Esophagus muscularis mucosa (tissue), 4 donors: ENCODE measurements around the gene FKBP10. TPM values are rescaled to one million over a fixed set of nuclear protein-coding genes. Genes with fewer than 3 reads are reported as not detected.

Source experiments
- DNase-seq: peaks from one replicate; pipeline ENCODE4 v3.0.0-alpha.2; 2017; ENCODE audit errors: extremely low spot score
- H3K27ac ChIP-seq, 4 donors: fragments of 200-600 bp; sonication (generic); replicated peaks in 1 of 4; 1 replicate in 3 of 4; 2 replicates in 1 of 4; pipeline ENCODE4 v1.5.1; 2016 to 2019; ENCODE audit warnings: mild to moderate bottlenecking in 1 of 4
- H3K27me3 ChIP-seq, 4 donors: fragments of 200-600 bp; sonication (generic); one replicate each; pipeline versions ENCODE4 v1.5.1 to v1.6.0; 2016 to 2019
- H3K36me3 ChIP-seq, 4 donors: fragments of 200-600 bp; sonication (generic); one replicate each; pipeline ENCODE4 v1.5.1; 2016 to 2019
- H3K4me1 ChIP-seq, 4 donors: fragments of 200-600 bp; sonication (generic); one replicate each; pipeline ENCODE4 v1.5.1; 2016 to 2019
- H3K4me3 ChIP-seq, 4 donors: fragments of 200-600 bp; sonication (generic); 1 replicate in 2 of 4; 2 replicates in 2 of 4; pipeline ENCODE4 v1.5.1; 2016 to 2019; ENCODE audit warnings: mild to moderate bottlenecking in 4 of 4, moderate library complexity in 1 of 4
- H3K9me3 ChIP-seq, 4 donors: fragments of 200-600 bp; sonication (generic); 1 replicate in 3 of 4; 2 replicates in 1 of 4; pipeline ENCODE4 v1.5.1; 2016 to 2019
- CTCF ChIP-seq, 3 experiments: fragments of 200-600 bp in 2 of 3; fragments of 450-650 bp in 1 of 3; sonication (generic) in 2 of 3; IDR thresholded peaks; one replicate each; pipeline ENCODE4 v1.5.1; 2017 to 2019; ENCODE audit warnings: antibody characterized with exemption in 3 of 3, mild to moderate bottlenecking in 2 of 3, moderate library complexity in 1 of 3
- EP300 ChIP-seq: sonication (generic); formaldehyde crosslinking; IDR thresholded peaks from one replicate; pipeline ENCODE4 v1.6.1; 2017; ENCODE audit warnings: antibody characterized with exemption
- POLR2A ChIP-seq: fragments of 450-650 bp; IDR thresholded peaks from one replicate; pipeline ENCODE4 v1.6.1; 2017; ENCODE audit warnings: antibody characterized with exemption, moderate library complexity, mild to moderate bottlenecking, low read depth
- POLR2AphosphoS5 ChIP-seq, 2 donors: sonication (generic); formaldehyde crosslinking; IDR thresholded peaks; one replicate each; pipeline ENCODE4 v1.6.1; 2017; ENCODE audit warnings: antibody characterized with exemption in 2 of 2
- WGBS: methylation state at CpG from one replicate; pipeline ENCODE4 v1.1.5; 2018; 5-methylcytosine and 5-hydroxymethylcytosine counted together
- intact Hi-C: fragments of 100-400 bp; cut with DNase I; formaldehyde crosslinking; loops from one replicate; pipeline ENCODE4 v1.15.1; 2023
- total RNA-seq, 4 donors: library from RNA; depleted of rRNA; stranded (reverse); fragments of >200 nt; gene quantifications; one replicate each; pipeline versions ENCODE4 v1.1.0 to v1.2.1, GENCODE V29; 2016

Gene FKBP10
- total RNA-seq, 4 donors from 2014 or later = 30.5 to 49.4 (median 33.8) TPM

GRCh38 chr17:41777157-41777573 lies 35.6 kb upstream of the FKBP10 start:
- 39% methylated on average over 4 of the region's 4 CpGs for WGBS
- intact Hi-C loops = no loop called here
- no peaks in the 10 kb centered on the region for H3K9me3 ChIP-seq
- peaks cover 0 to 3% (median 0%) of the 10 kb centered on the region in 4 donors for H3K27me3 ChIP-seq
- H3K27ac ChIP-seq = peak overlapping the region; percentile 56 to 75 (median 66)
- peaks cover 55 to 98% (median 79%) of the 10 kb centered on the region in 4 donors for H3K4me1 ChIP-seq
- no peak for DNase-seq
- no peak overlapping the region for H3K4me3 ChIP-seq
- peaks cover 0 to under 1% (median 0%) of the 10 kb centered on the region in 4 donors for H3K36me3 ChIP-seq
- TF ChIP-seq CTCF (IDR thresholded peaks at IDR 0.05) (peak in 1 of 3 experiments; percentile 32), EP300 (no peak), POLR2AphosphoS5 (IDR thresholded peaks at IDR 0.05) (no peak)

- peaks cover 0 to 8% (median 0%) of the 10 kb centered on the region in 4 donors for H3K27me3 ChIP-seq
- DNase-seq = no peak
- no peak overlapping the region for H3K4me3 ChIP-seq
- H3K27ac ChIP-seq = peak overlapping the region; percentile 56 to 75 (median 66)
- 46% methylated on average over 7 of the region's 12 CpGs for WGBS
- intact Hi-C loops = no loop called here
- H3K4me1 ChIP-seq = peaks cover 59 to 98% (median 80%) of the 10 kb centered on the region in 4 donors
- H3K9me3 ChIP-seq = no peaks in the 10 kb centered on the region
- no peaks in the 10 kb centered on the region for H3K36me3 ChIP-seq
- TF ChIP-seq EP300 (no peak), POLR2AphosphoS5 (IDR thresholded peaks at IDR 0.05) (peak in 1 of 2 donors; percentile 38), POLR2A (no peak), CTCF (IDR thresholded peaks at IDR 0.05) (no peak)
Measured at GRCh38 chr17:41777574-41778188, 35.1 kb upstream of the FKBP10 start.

GRCh38 chr17:41779954-41780353 lies 32.9 kb upstream of the FKBP10 start:
- DNase-seq = no peak
- Histone ChIP-seq H3K36me3 (no peaks in the 10 kb centered on the region), H3K4me3 (no peak overlapping the region), H3K27ac (no peak overlapping the region), H3K27me3 (peaks cover 0 to 30% (median 3%) of the 10 kb centered on the region in 4 donors), H3K4me1 (peaks cover 66 to 96% (median 78%) of the 10 kb centered on the region in 4 donors), H3K9me3 (no peaks in the 10 kb centered on the region)
- 100% methylated on average over 1 of the region's 1 CpG for WGBS
- TF ChIP-seq POLR2AphosphoS5 (IDR thresholded peaks at IDR 0.05) (no peak), POLR2A (no peak), EP300 (no peak), CTCF (IDR thresholded peaks at IDR 0.05) (no peak)
- intact Hi-C loops = no loop called here

GRCh38 chr17:41781404-41782110 lies 31.2 kb upstream of the FKBP10 start:
- intact Hi-C loops = no loop called here
- Histone ChIP-seq H3K36me3 (no peaks in the 10 kb centered on the region), H3K4me3 (no peak overlapping the region), H3K9me3 (no peaks in the 10 kb centered on the region), H3K27ac (peak overlapping the region; percentile 12 to 50 (median 44)), H3K27me3 (peaks cover 5 to 46% (median 16%) of the 10 kb centered on the region in 4 donors), H3K4me1 (peaks cover 66 to 90% (median 78%) of the 10 kb centered on the region in 4 donors)
- DNase-seq = no peak
- WGBS = 82% methylated on average over 13 of the region's 13 CpGs
- TF ChIP-seq POLR2A (no peak), CTCF (IDR thresholded peaks at IDR 0.05) (no peak), EP300 (no peak), POLR2AphosphoS5 (IDR thresholded peaks at IDR 0.05) (no peak)
